ENCODE measurements around the gene DOK4. TPM values are rescaled to one million over a fixed set of nuclear protein-coding genes. Genes with fewer than 3 reads are reported as not detected.

The DOK4 gene
- total RNA-seq, 1 donor from 2014 or later, result 17.6 TPM

DNA sequence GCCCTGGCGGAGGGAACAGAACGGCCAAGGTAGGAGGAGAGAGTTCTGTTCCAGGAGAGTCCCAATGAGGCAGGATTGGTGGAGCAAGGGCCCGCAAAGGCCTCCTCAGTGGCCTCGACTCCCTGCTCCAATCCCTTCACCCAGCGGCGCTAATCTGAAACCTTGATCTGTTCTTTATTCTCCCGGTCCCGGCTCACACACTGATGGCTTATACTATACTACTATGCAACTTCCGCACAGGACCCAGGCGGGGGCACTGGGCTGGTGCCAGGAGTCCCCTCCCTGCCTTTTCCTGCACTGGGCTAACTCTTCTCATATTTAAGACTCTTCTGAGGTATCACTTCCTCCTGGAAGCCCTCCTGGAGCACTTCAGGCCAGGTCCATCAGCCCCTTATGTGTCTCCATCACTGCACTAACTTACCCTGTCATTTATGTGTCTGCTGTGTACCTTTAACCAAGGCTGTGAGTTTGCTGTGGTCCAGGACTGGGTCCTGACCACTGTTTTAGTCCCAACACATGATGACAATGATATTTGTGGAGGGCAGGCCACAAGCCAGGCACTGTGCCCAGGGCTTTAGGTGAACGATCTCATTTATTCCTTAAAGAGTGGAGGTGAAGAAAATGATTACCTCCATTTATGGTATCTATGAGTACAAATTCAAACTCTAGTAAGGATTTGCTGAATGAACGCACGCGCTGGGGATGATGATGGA is 43.3 kb upstream of the DOK4 start:
- no peak for FAIRE-seq
- Histone ChIP-seq H3K36me3 (ENCODE audit: control insufficient read depth, insufficient read depth, low read length) (no peaks in the 10 kb centered on the region), H3K4me3 (ENCODE audit: low read depth, low read length) (no peak overlapping the region), H3K27me3 (ENCODE audit: control insufficient read depth, insufficient read depth, low read length) (no peaks in the 10 kb centered on the region)
- TF ChIP-seq, protein P1, sequence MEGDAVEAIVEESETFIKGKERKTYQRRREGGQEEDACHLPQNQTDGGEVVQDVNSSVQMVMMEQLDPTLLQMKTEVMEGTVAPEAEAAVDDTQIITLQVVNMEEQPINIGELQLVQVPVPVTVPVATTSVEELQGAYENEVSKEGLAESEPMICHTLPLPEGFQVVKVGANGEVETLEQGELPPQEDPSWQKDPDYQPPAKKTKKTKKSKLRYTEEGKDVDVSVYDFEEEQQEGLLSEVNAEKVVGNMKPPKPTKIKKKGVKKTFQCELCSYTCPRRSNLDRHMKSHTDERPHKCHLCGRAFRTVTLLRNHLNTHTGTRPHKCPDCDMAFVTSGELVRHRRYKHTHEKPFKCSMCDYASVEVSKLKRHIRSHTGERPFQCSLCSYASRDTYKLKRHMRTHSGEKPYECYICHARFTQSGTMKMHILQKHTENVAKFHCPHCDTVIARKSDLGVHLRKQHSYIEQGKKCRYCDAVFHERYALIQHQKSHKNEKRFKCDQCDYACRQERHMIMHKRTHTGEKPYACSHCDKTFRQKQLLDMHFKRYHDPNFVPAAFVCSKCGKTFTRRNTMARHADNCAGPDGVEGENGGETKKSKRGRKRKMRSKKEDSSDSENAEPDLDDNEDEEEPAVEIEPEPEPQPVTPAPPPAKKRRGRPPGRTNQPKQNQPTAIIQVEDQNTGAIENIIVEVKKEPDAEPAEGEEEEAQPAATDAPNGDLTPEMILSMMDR (IDR thresholded peaks at IDR 0.05; ENCODE audit: insufficient read depth, low read length, severe bottlenecking), result no peak
- DNase-seq (ENCODE audit: low read depth), result no peak

DNA sequence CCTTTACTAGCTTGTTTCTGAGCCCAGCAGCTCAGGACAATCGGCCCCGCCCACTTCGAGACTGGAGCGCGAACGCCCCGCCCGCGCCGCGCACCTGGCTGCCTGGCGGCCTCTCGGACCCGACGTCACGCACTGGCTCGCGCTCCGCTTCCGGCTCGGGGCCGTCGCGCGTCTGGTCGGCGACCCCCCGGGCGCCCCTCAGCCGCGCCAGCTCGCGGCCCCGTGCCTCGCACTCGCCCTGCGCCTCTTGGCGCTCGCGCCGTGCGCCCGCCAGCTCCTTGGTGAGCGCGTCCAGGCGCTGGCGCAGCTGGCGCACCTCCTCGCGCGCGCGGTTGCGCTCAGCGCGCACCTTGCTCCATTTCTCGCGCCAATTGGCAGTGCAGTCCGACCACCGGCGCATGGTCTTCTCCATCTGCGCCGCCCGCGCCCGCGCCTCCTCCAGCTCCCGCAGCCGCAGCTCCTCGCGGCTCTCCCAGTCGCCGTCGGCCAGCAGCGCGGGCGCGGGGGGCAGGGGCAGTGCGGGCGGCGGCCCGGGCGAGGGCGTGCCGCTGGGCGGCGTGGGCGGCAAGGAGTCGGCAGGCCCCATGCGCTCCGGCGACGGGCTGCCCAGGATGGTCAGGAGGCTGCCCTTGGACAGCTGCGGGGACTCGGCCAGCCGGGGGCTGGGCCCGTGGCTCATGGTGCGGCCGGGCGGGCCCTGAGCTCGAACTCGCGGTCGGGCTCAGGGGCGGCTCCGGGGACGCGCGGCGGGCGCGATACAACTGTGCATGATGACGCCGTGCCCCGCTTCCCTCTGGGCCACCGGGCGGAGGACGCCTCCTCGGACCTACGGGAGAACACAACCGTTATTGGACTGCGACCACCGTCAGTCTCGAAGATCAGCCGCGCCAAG is 42.5 kb upstream of the DOK4 start:
- H3K36me3 ChIP-seq (ENCODE audit: control insufficient read depth, insufficient read depth, low read length), result no peaks in the 10 kb centered on the region
- FAIRE-seq (no peak), DNase-seq (ENCODE audit: low read depth) (no peak)
- TF ChIP-seq, protein P1 (IDR thresholded peaks at IDR 0.05; ENCODE audit: insufficient read depth, low read length, severe bottlenecking), result no peak
- H3K27me3 ChIP-seq (ENCODE audit: control insufficient read depth, insufficient read depth, low read length), result no peaks in the 10 kb centered on the region
- no peak overlapping the region for H3K4me3 ChIP-seq (ENCODE audit: low read depth, low read length)

GRCh38 chr16:57527610-57528360 is 41.5 kb upstream of the DOK4 start:
- Histone ChIP-seq H3K27me3 (ENCODE audit: control insufficient read depth, insufficient read depth, low read length) (no peaks in the 10 kb centered on the region), H3K4me3 (ENCODE audit: low read depth, low read length) (no peak overlapping the region), H3K36me3 (ENCODE audit: control insufficient read depth, insufficient read depth, low read length) (no peaks in the 10 kb centered on the region)
- DNase-seq (ENCODE audit: low read depth) (no peak), FAIRE-seq (no peak)
- TF ChIP-seq, protein P1 (IDR thresholded peaks at IDR 0.05; ENCODE audit: insufficient read depth, low read length, severe bottlenecking), result no peak

- TF ChIP-seq, protein P1 (IDR thresholded peaks at IDR 0.05; ENCODE audit: insufficient read depth, low read length, severe bottlenecking), result no peak
- FAIRE-seq, result no peak
- no peaks in the 10 kb centered on the region for H3K27me3 ChIP-seq (ENCODE audit: control insufficient read depth, insufficient read depth, low read length)
- H3K4me3 ChIP-seq (ENCODE audit: low read depth, low read length), result no peak overlapping the region
- no peaks in the 10 kb centered on the region for H3K36me3 ChIP-seq (ENCODE audit: control insufficient read depth, insufficient read depth, low read length)
- no peak for DNase-seq (ENCODE audit: low read depth)
Observed at GRCh38 chr16:57527027-57527426, 40.7 kb upstream of the DOK4 start.

DNA sequence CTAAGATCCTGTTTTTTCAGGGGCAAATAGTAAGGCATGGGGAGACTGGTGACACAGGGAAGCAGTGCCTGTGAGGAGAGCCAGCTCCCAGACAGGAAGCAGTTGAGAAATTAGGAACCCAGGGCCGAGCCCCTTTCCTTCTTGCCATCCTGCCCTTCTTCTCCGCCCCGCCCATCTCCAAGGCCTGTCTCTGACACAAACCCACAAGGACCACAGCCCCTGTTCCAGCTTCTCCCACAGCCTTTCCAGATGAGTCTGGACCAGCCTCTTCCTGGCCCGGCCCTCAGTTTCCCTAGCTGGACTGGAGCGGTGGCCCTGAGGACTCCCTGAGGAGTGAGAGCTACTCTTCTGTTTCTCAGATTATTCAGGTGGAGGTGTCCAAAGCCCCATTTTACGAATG is 40.2 kb upstream of the DOK4 start:
- TF ChIP-seq, protein P1 (IDR thresholded peaks at IDR 0.05; ENCODE audit: insufficient read depth, low read length, severe bottlenecking), result no peak
- H3K27me3 ChIP-seq (ENCODE audit: control insufficient read depth, insufficient read depth, low read length), result no peaks in the 10 kb centered on the region
- FAIRE-seq (no peak), DNase-seq (ENCODE audit: low read depth) (no peak)
- H3K4me3 ChIP-seq (ENCODE audit: low read depth, low read length), result no peak overlapping the region
- no peaks in the 10 kb centered on the region for H3K36me3 ChIP-seq (ENCODE audit: control insufficient read depth, insufficient read depth, low read length)

All from bronchial epithelial cell (primary cell).